Amniotic epithelial cell (primary cell): ENCODE measurements around the gene CADPS2.
"Not testable (repeated sequence)": the region's sequence is repeated elsewhere in the genome, so short reads cannot be mapped to it uniquely, and the experiment has no call there.

Experiments used
- DNase-seq: peaks from one replicate; pipeline ENCODE4 v3.0.0-alpha.2; 2010; ENCODE audit warnings: low read depth

Gene CADPS2

DNA sequence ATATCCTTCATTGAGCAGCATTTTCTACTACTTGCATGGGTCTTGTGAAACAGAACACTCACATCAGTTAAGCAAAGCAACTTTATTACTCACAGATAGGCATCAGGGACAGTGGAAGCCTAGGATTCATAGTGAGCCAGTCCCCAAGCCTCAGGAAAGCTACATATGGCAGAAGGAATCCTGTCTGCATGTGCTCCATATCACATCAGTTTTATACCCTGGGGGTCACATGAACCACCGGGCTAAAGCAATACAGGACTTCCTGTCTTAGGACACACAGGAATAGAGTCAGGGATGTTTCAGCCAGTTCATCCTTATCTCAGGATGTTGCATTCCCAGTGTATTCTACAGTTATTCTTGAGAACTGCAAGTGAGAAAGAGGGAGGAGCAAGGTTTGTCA lies 596.8 kb downstream of the CADPS2 start:
- DNase-seq: no peak

DNA sequence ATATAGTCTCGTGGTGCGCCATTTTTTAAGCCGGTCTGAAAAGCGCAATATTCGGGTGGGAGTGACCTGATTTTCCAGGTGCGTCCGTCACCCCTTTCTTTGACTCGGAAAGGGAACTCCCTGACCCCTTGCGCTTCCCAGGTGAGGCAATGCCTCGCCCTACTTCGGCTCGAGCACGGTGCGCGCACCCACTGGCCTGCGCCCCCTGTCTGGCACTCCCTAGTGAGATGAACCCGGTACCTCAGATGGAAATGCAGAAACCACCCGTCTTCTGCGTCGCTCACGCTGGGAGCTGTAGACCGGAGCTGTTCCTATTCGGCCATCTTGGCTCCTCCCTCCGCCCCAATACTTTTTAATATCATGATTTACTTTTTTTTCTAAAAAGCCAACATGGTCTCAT lies 601.7 kb downstream of the CADPS2 start:
- DNase-seq: not testable (repeated sequence)

DNA sequence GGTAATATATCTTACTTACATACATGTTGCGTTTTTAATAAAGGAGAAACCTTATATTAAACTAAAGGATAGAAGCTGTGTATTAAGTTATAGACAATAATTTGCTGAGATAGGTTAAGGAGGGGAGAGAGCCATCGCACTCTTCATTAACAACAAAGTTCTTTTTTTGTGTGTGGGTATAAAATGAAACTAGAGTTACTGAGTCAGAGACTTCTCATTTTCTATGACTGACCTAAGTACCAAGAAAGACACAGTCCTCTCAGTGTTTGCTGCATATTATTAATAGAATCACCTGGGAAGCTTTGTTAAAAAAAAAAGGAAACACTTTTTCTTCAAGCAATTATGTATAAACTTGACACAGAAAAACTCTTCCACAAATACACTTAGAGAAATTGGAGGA lies 613.1 kb downstream of the CADPS2 start:
- DNase-seq: no peak

DNA sequence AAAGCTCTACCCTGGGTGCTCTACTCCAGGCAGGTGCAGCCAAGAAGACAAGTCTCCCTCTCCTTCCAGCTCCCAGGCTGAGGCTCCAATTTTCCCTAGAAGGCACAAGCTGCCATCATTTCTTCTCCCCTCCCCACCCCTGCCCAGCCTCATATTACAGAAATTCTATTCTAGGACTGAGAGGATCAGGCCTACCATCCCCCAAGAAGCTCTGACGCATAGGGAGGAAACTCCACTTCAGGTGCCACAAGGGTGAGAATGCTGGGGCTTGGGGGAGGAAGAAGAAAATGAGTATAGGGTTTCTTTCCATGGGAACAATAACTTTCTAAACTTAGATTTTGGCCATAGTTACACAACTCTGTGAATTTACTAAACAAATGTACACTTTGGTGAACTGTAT lies 617.0 kb downstream of the CADPS2 start:
- no peak for DNase-seq
